Astrocyte of the hippocampus (primary cell): ENCODE measurements around the gene GRIP1.
A peak's percentile ranks its signal among the peaks of the same experiment; 100 is the strongest.
"Not testable (repeated sequence)": the region's sequence is repeated elsewhere in the genome, so short reads cannot be mapped to it uniquely, and the experiment has no call there.

Experiments used
- DNase-seq: peaks from one replicate; pipeline ENCODE4 v3.0.0; 2011; ENCODE audit warnings: low read depth, low spot score

The GRIP1 gene

GRCh38 chr12:66331016-66331415 is 347.9 kb downstream of the GRIP1 start:
- DNase-seq, result no peak

- peak; percentile 47 for DNase-seq
Measured at GRCh38 chr12:66329941-66330340, 348.9 kb downstream of the GRIP1 start.

- no peak for DNase-seq
Measured at GRCh38 chr12:66323017-66323416, 355.9 kb downstream of the GRIP1 start.

GRCh38 chr12:66321435-66321834 is 357.4 kb downstream of the GRIP1 start:
- DNase-seq, result no peak

- DNase-seq, result no peak
Measured at GRCh38 chr12:66320996-66321395, 357.9 kb downstream of the GRIP1 start.

- no peak for DNase-seq
Measured at GRCh38 chr12:66319266-66319954, 359.5 kb downstream of the GRIP1 start.

GRCh38 chr12:66314278-66314677 is 364.6 kb downstream of the GRIP1 start:
- no peak for DNase-seq

GRCh38 chr12:66312189-66312588 is 366.7 kb downstream of the GRIP1 start:
- DNase-seq, result no peak

- no peak for DNase-seq
Measured at GRCh38 chr12:66309606-66310005, 369.3 kb downstream of the GRIP1 start.

- no peak for DNase-seq
Measured at GRCh38 chr12:66304296-66304900, 374.5 kb downstream of the GRIP1 start.

- DNase-seq, result not testable (repeated sequence)
Measured at GRCh38 chr12:66303316-66303804, 375.5 kb downstream of the GRIP1 start.

- no peak for DNase-seq
Measured at GRCh38 chr12:66302827-66303169, 376.1 kb downstream of the GRIP1 start.

GRCh38 chr12:66301944-66302826 is 376.7 kb downstream of the GRIP1 start, which contains the start of gene HELB:
Gene HELB (plus strand): TSS chr12:66302493. CDS start chr12:66302604, 111 bp downstream.
- peak; percentile 98 for DNase-seq

GRCh38 chr12:66297923-66298322 is 381.0 kb downstream of the GRIP1 start:
- DNase-seq, result no peak
